Neural progenitor cell (in vitro differentiated cells): Measurements from ENCODE around the gene TRAK2. TPM values are rescaled to one million over a fixed set of nuclear protein-coding genes. Genes with fewer than 3 reads are reported as not detected.

Source experiments
- DNase-seq: peaks from one replicate; pipeline ENCODE4 v3.0.0-alpha.2; 2016; ENCODE audit warnings: low spot score
- H2AFZ ChIP-seq: fragments of 200-600 bp; sonication (generic); replicated peaks from 2 replicates; pipeline ENCODE4 v1.6.1; 2016; ENCODE audit warnings: antibody characterized with exemption
- H3F3A ChIP-seq: fragments of 200-600 bp; sonication (generic); 2 replicates; pipeline ENCODE4 v1.6.1; 2016; ENCODE audit warnings: antibody characterized with exemption, low read depth
- H3K27ac ChIP-seq: fragments of 200-600 bp; sonication (generic); 2 replicates; pipeline ENCODE4 v1.5.1; 2016; ENCODE audit warnings: mild to moderate bottlenecking
- H3K27me3 ChIP-seq: fragments of 200-600 bp; sonication (generic); 2 replicates; pipeline ENCODE4 v1.6.1; 2016; ENCODE audit warnings: mild to moderate bottlenecking, moderate library complexity
- H3K36me3 ChIP-seq: fragments of 200-600 bp; sonication (generic); 2 replicates; pipeline ENCODE4 v1.5.1; 2016
- H3K4me1 ChIP-seq: fragments of 200-600 bp; sonication (generic); 2 replicates; pipeline ENCODE4 v1.6.1; 2016; ENCODE audit warnings: mixed run types
- H3K4me2 ChIP-seq: fragments of 200-600 bp; sonication (generic); 2 replicates; pipeline ENCODE4 v1.6.1; 2016
- H3K4me3 ChIP-seq: fragments of 200-600 bp; sonication (generic); 2 replicates; pipeline ENCODE4 v1.5.1; 2016
- H3K79me2 ChIP-seq: fragments of 200-600 bp; sonication (generic); 2 replicates; pipeline ENCODE4 v1.6.1; 2016; ENCODE audit warnings: low read depth
- H3K9ac ChIP-seq: fragments of 200-600 bp; sonication (generic); 2 replicates; pipeline ENCODE4 v1.6.1; 2016
- H3K9me3 ChIP-seq: fragments of 200-600 bp; sonication (generic); 2 replicates; pipeline ENCODE4 v1.5.1; 2016; ENCODE audit warnings: low read depth
- H4K20me1 ChIP-seq: fragments of 200-600 bp; sonication (generic); 2 replicates; pipeline ENCODE4 v1.6.1; 2016; ENCODE audit warnings: low read depth
- H3K27ac Mint-ChIP-seq: 3 replicates; pipeline ENCODE4 v1.8.0; 2021; ENCODE audit warnings: mixed read lengths
- H3K27me3 Mint-ChIP-seq: 2 replicates; pipeline ENCODE4 v1.8.0; 2022; ENCODE audit warnings: low read depth, mild to moderate bottlenecking, inconsistent platforms, moderate library complexity, mixed read lengths; ENCODE audit not compliant: insufficient read depth
- H3K36me3 Mint-ChIP-seq: 3 replicates; pipeline ENCODE4 v1.8.0; 2021; ENCODE audit warnings: mixed read lengths
- H3K4me1 Mint-ChIP-seq: 3 replicates; pipeline ENCODE4 v1.8.0; 2021; ENCODE audit warnings: mixed read lengths
- H3K4me3 Mint-ChIP-seq: 3 replicates; pipeline ENCODE4 v1.8.0; 2021; ENCODE audit warnings: mild to moderate bottlenecking, moderate library complexity, mixed read lengths
- H3K9me3 Mint-ChIP-seq: 3 replicates; pipeline ENCODE4 v1.8.0; 2020; ENCODE audit warnings: mixed read lengths
- CTCF ChIP-seq: fragments of 200-600 bp; sonication (generic); IDR thresholded peaks from 2 replicates; pipeline ENCODE4 v1.5.1; 2017; ENCODE audit warnings: antibody characterized with exemption, mild to moderate bottlenecking
- EZH2 ChIP-seq: fragments of 200-600 bp; sonication (generic); IDR thresholded peaks from 2 replicates; pipeline ENCODE4 v1.6.1; 2017; ENCODE audit warnings: antibody characterized with exemption, mild to moderate bottlenecking, moderate library complexity
- EZH2phosphoT487 ChIP-seq: fragments of 200-600 bp; sonication (generic); IDR thresholded peaks from 2 replicates; pipeline ENCODE4 v1.6.1; 2017; ENCODE audit warnings: antibody characterized with exemption
- total RNA-seq: library from RNA; depleted of rRNA; stranded (reverse); fragments of >200 nt; gene quantifications from 2 replicates; pipeline ENCODE4 v1.2.3, GENCODE V29; 2015; ENCODE audit warnings: low replicate concordance

Gene TRAK2
- total RNA-seq, 1 donor from 2014 or later, result 7.1 TPM

GRCh38 chr2:201448701-201449100 lies 2.6 kb downstream of the TRAK2 start:
- DNase-seq, result no peak
- Histone ChIP-seq H3K79me2 (peaks cover 18% of the 10 kb centered on the region), H4K20me1 (peaks cover 7% of the 10 kb centered on the region), H3K4me3 (no peak overlapping the region), H3K36me3 (no peaks in the 10 kb centered on the region), H3F3A (peaks cover 16% of the 10 kb centered on the region), H3K27me3 (peaks cover 6% of the 10 kb centered on the region), H3K9me3 (no peaks in the 10 kb centered on the region), H3K27ac (no peak overlapping the region), H2AFZ (no peak overlapping the region), H3K9ac (no peak overlapping the region), H3K4me1 (peaks cover 10% of the 10 kb centered on the region), H3K4me2 (no peak overlapping the region)
- Mint-ChIP-seq H3K27ac (no peak overlapping the region), H3K4me3 (no peak overlapping the region), H3K9me3 (no peaks in the 10 kb centered on the region), H3K36me3 (no peaks in the 10 kb centered on the region), H3K27me3 (no peaks in the 10 kb centered on the region), H3K4me1 (peaks cover 20% of the 10 kb centered on the region)
- TF ChIP-seq EZH2phosphoT487, result no peak
- TF ChIP-seq EZH2, result no peak

- H3K36me3 ChIP-seq, result no peaks in the 10 kb centered on the region
- H3K36me3 Mint-ChIP-seq, result no peaks in the 10 kb centered on the region
- no peak overlapping the region for H3K27ac ChIP-seq
- no peak overlapping the region for H3K4me3 ChIP-seq
- no peak overlapping the region for H3K9ac ChIP-seq
- H3K4me1 ChIP-seq, result peaks cover 8% of the 10 kb centered on the region
- H3F3A ChIP-seq, result peaks cover 16% of the 10 kb centered on the region
- H3K9me3 Mint-ChIP-seq, result no peaks in the 10 kb centered on the region
- DNase-seq, result no peak
- peaks cover 14% of the 10 kb centered on the region for H3K4me1 Mint-ChIP-seq
- H3K4me3 Mint-ChIP-seq, result no peak overlapping the region
- H3K27me3 Mint-ChIP-seq, result no peaks in the 10 kb centered on the region
- H3K27me3 ChIP-seq, result peaks cover 6% of the 10 kb centered on the region
- no peak overlapping the region for H3K27ac Mint-ChIP-seq
- no peak overlapping the region for H3K4me2 ChIP-seq
- no peak for TF ChIP-seq EZH2
- TF ChIP-seq CTCF, result no peak
- H3K79me2 ChIP-seq, result peaks cover 16% of the 10 kb centered on the region
- no peaks in the 10 kb centered on the region for H3K9me3 ChIP-seq
- H2AFZ ChIP-seq, result no peak overlapping the region
- peaks cover 7% of the 10 kb centered on the region for H4K20me1 ChIP-seq
Measured at GRCh38 chr2:201448061-201448460, 3.2 kb downstream of the TRAK2 start.

- Histone ChIP-seq H3F3A (peaks cover 13% of the 10 kb centered on the region), H3K79me2 (peaks cover 8% of the 10 kb centered on the region), H3K4me2 (no peak overlapping the region), H3K27me3 (no peaks in the 10 kb centered on the region), H3K27ac (no peak overlapping the region), H3K4me1 (no peaks in the 10 kb centered on the region), H3K9me3 (no peaks in the 10 kb centered on the region), H3K4me3 (no peak overlapping the region), H3K9ac (no peak overlapping the region), H4K20me1 (no peaks in the 10 kb centered on the region), H3K36me3 (no peaks in the 10 kb centered on the region), H2AFZ (no peak overlapping the region)
- Mint-ChIP-seq H3K4me1 (peaks cover 6% of the 10 kb centered on the region), H3K36me3 (no peaks in the 10 kb centered on the region), H3K27me3 (no peaks in the 10 kb centered on the region), H3K27ac (no peak overlapping the region), H3K4me3 (no peak overlapping the region), H3K9me3 (no peaks in the 10 kb centered on the region)
- no peak for DNase-seq
- no peak for TF ChIP-seq EZH2phosphoT487
- no peak for TF ChIP-seq CTCF
- TF ChIP-seq EZH2, result no peak
Measured at GRCh38 chr2:201447086-201447485, 4.2 kb downstream of the TRAK2 start.

- Histone ChIP-seq H3K79me2 (peaks cover 9% of the 10 kb centered on the region), H3K9ac (no peak overlapping the region), H3K27me3 (no peaks in the 10 kb centered on the region), H3K4me3 (no peak overlapping the region), H4K20me1 (no peaks in the 10 kb centered on the region), H3K9me3 (no peaks in the 10 kb centered on the region), H3K4me2 (no peak overlapping the region), H2AFZ (no peak overlapping the region), H3K27ac (no peak overlapping the region), H3F3A (no peaks in the 10 kb centered on the region), H3K4me1 (no peaks in the 10 kb centered on the region), H3K36me3 (no peaks in the 10 kb centered on the region)
- no peak for TF ChIP-seq EZH2
- no peak for TF ChIP-seq EZH2phosphoT487
- TF ChIP-seq CTCF, result no peak
- DNase-seq, result no peak
- no peaks in the 10 kb centered on the region for H3K27me3 Mint-ChIP-seq
- no peak overlapping the region for H3K4me3 Mint-ChIP-seq
- no peak overlapping the region for H3K27ac Mint-ChIP-seq
- H3K4me1 Mint-ChIP-seq, result no peaks in the 10 kb centered on the region
- no peaks in the 10 kb centered on the region for H3K36me3 Mint-ChIP-seq
- H3K9me3 Mint-ChIP-seq, result no peaks in the 10 kb centered on the region
Measured at GRCh38 chr2:201444746-201445465, 6.4 kb downstream of the TRAK2 start.
